Mucosa of descending colon (tissue), 3 donors: Measurements from ENCODE around the gene SLC39A8. TPM values are rescaled to one million over a fixed set of nuclear protein-coding genes. Genes with fewer than 3 reads are reported as not detected.
A peak's percentile ranks its signal among the peaks of the same experiment; 100 is the strongest.
"Not testable (repeated sequence)": the region's sequence is repeated elsewhere in the genome, so short reads cannot be mapped to it uniquely, and the experiment has no call there.

ENCODE experiments used
- ATAC-seq: fragments of 200-7000 bp; cut with Tn5 transposase; one replicate; pipeline ENCODE4 v1.9.1; 2020; ENCODE audit warnings: mild to moderate bottlenecking, moderate library complexity
- DNase-seq, 3 donors: peaks; one replicate each; pipeline ENCODE4 v3.0.0-alpha.2; 2020
- H3K36me3 ChIP-seq: fragments of 200-600 bp; one replicate; pipeline ENCODE4 v1.8.0; 2021; ENCODE audit warnings: low read depth, mild to moderate bottlenecking
- H3K4me1 ChIP-seq: fragments of 200-600 bp; one replicate; pipeline ENCODE4 v1.8.0; 2021; ENCODE audit warnings: low read depth, mild to moderate bottlenecking
- H3K4me3 ChIP-seq: fragments of 200-600 bp; one replicate; pipeline ENCODE4 v1.8.0; 2021; ENCODE audit warnings: mild to moderate bottlenecking
- H3K9me3 ChIP-seq: fragments of 200-600 bp; one replicate; pipeline ENCODE4 v1.8.0; 2021; ENCODE audit warnings: mild to moderate bottlenecking
- CTCF ChIP-seq: fragments of 200-600 bp; IDR thresholded peaks from one replicate; pipeline ENCODE4 v1.8.0; 2022; ENCODE audit warnings: antibody characterized with exemption, mild to moderate bottlenecking
- intact Hi-C, 2 donors: fragments of 100-400 bp; cut with DNase I in 1 of 2; cut with micrococcal nuclease in 1 of 2; formaldehyde crosslinking; loops; one replicate each; pipeline versions ENCODE4 v1.11.0 to v1.11.1; 2022; cut with DNase I, micrococcal nuclease
- total RNA-seq, 3 donors: library from RNA; stranded (reverse); fragmentation: NEBNext Ultra II Directional in 2 of 3; extraction: Animal tissue kit (Norgen Biotek cat#: 25700) in 2 of 3; gene quantifications; one replicate each; pipeline versions ENCODE4 v1.2.1 to v1.2.4, GENCODE V29; 2021 to 2023
- donor health status: DM: no; HTN: no; CAD: no; lungs with moderate emphysema.
- donor health status: DM: no; HTN: no; CAD: no.
- donor health status: DM: no; HTN: yes; CAD: no.

SLC39A8 gene
- total RNA-seq, 3 donors from 2014 or later: 35.1 to 121 (median 83.5) TPM

- no peak for TF ChIP-seq CTCF
- intact Hi-C loops: no loop called here
- ATAC-seq: no peak
- Histone ChIP-seq H3K9me3 (no peaks in the 10 kb centered on the region), H3K36me3 (no peaks in the 10 kb centered on the region), H3K4me1 (no peaks in the 10 kb centered on the region), H3K4me3 (no peak overlapping the region)
- no peak for DNase-seq
Observed at GRCh38 chr4:102281171-102281839, 64.0 kb downstream of the SLC39A8 start.

- H3K36me3 ChIP-seq, H3K4me3 ChIP-seq, H3K9me3 ChIP-seq, H3K4me1 ChIP-seq, intact Hi-C loops, ATAC-seq, DNase-seq: not testable (repeated sequence)
Observed at GRCh38 chr4:102273317-102273716, 72.0 kb downstream of the SLC39A8 start.

GRCh38 chr4:102272318-102272717, 73.0 kb downstream of the SLC39A8 start:
- H3K36me3 ChIP-seq: no peaks in the 10 kb centered on the region
- no peak for DNase-seq
- no peaks in the 10 kb centered on the region for H3K9me3 ChIP-seq
- intact Hi-C loops: no loop called here
- no peaks in the 10 kb centered on the region for H3K4me1 ChIP-seq
- no peak for ATAC-seq
- no peak overlapping the region for H3K4me3 ChIP-seq
- no peak for TF ChIP-seq CTCF

GRCh38 chr4:102268355-102268754, 76.9 kb downstream of the SLC39A8 start:
- Histone ChIP-seq H3K9me3 (no peaks in the 10 kb centered on the region), H3K4me1 (no peaks in the 10 kb centered on the region), H3K36me3 (no peaks in the 10 kb centered on the region), H3K4me3 (no peak overlapping the region)
- DNase-seq: no peak
- no peak for TF ChIP-seq CTCF
- no peak for ATAC-seq
- intact Hi-C loops: no loop called here

GRCh38 chr4:102263024-102263787, 82.1 kb downstream of the SLC39A8 start:
- peak in 1 of 3 donors; percentile 13 for DNase-seq

More at GRCh38 chr4:102263024-102263787, 82.1 kb downstream of the SLC39A8 start:
- peak; percentile 52 for ATAC-seq
- intact Hi-C loops: no loop called here
- H3K4me3 ChIP-seq: no peak overlapping the region
- no peaks in the 10 kb centered on the region for H3K4me1 ChIP-seq
- no peaks in the 10 kb centered on the region for H3K9me3 ChIP-seq
- H3K36me3 ChIP-seq: no peaks in the 10 kb centered on the region
- no peak for TF ChIP-seq CTCF
